ENCODE measurements around the gene PDE4B.

Gene PDE4B

GRCh38 chr1:66227966-66228365 is 435.3 kb downstream of the PDE4B start:
- no peak overlapping the region for H3K27ac ChIP-seq (ENCODE audit: low read length)
- H2AFZ ChIP-seq (ENCODE audit: low read depth, low read length), result no peak overlapping the region
- no peaks in the 10 kb centered on the region for H3K27me3 ChIP-seq (ENCODE audit: low read depth, low read length)
- no peak overlapping the region for H3K9ac ChIP-seq (ENCODE audit: low read length)
- no peaks in the 10 kb centered on the region for H4K20me1 ChIP-seq (ENCODE audit: insufficient read depth, low read length)
- no peak for TF ChIP-seq CTCF (IDR thresholded peaks at IDR 0.05; ENCODE audit: low read depth, low read length)
- no peak for TF ChIP-seq EZH2phosphoT487 (IDR thresholded peaks at IDR 0.05; ENCODE audit: low read depth)
- no peak overlapping the region for H3K4me2 ChIP-seq (ENCODE audit: low read length)
- H3K9me3 ChIP-seq (ENCODE audit: insufficient read depth, low read length), result no peaks in the 10 kb centered on the region
- no peak overlapping the region for H3K4me3 ChIP-seq (ENCODE audit: low read length)
- H3K79me2 ChIP-seq (ENCODE audit: low read length), result no peaks in the 10 kb centered on the region
- H3K4me1 ChIP-seq (ENCODE audit: low read length), result no peaks in the 10 kb centered on the region
- H3K36me3 ChIP-seq (replicated peaks; ENCODE audit: low read depth, low read length), result no peaks in the 10 kb centered on the region

- no peaks in the 10 kb centered on the region for H3K79me2 ChIP-seq (ENCODE audit: low read length)
- H3K4me3 ChIP-seq (ENCODE audit: low read length), result no peak overlapping the region
- no peak overlapping the region for H3K9ac ChIP-seq (ENCODE audit: low read length)
- no peaks in the 10 kb centered on the region for H3K9me3 ChIP-seq (ENCODE audit: insufficient read depth, low read length)
- H4K20me1 ChIP-seq (ENCODE audit: insufficient read depth, low read length), result no peaks in the 10 kb centered on the region
- H2AFZ ChIP-seq (ENCODE audit: low read depth, low read length), result no peak overlapping the region
- TF ChIP-seq EZH2phosphoT487 (IDR thresholded peaks at IDR 0.05; ENCODE audit: low read depth), result no peak
- TF ChIP-seq CTCF (IDR thresholded peaks at IDR 0.05; ENCODE audit: low read depth, low read length), result no peak
- H3K27me3 ChIP-seq (ENCODE audit: low read depth, low read length), result no peaks in the 10 kb centered on the region
- H3K4me2 ChIP-seq (ENCODE audit: low read length), result no peak overlapping the region
- H3K4me1 ChIP-seq (ENCODE audit: low read length), result no peaks in the 10 kb centered on the region
- no peak overlapping the region for H3K27ac ChIP-seq (ENCODE audit: low read length)
- no peaks in the 10 kb centered on the region for H3K36me3 ChIP-seq (replicated peaks; ENCODE audit: low read depth, low read length)
These were observed 438.5 kb downstream of the PDE4B start for GRCh38 chr1:66231217-66231616.

GRCh38 chr1:66231681-66232463 is 439.2 kb downstream of the PDE4B start:
- Histone ChIP-seq H4K20me1 (ENCODE audit: insufficient read depth, low read length) (no peaks in the 10 kb centered on the region), H3K9ac (ENCODE audit: low read length) (no peak overlapping the region), H3K27me3 (ENCODE audit: low read depth, low read length) (no peaks in the 10 kb centered on the region), H3K27ac (ENCODE audit: low read length) (no peak overlapping the region), H3K79me2 (ENCODE audit: low read length) (no peaks in the 10 kb centered on the region), H2AFZ (ENCODE audit: low read depth, low read length) (no peak overlapping the region), H3K4me1 (ENCODE audit: low read length) (peaks cover 2% of the 10 kb centered on the region), H3K4me3 (ENCODE audit: low read length) (no peak overlapping the region), H3K4me2 (ENCODE audit: low read length) (no peak overlapping the region), H3K9me3 (ENCODE audit: insufficient read depth, low read length) (no peaks in the 10 kb centered on the region), H3K36me3 (replicated peaks; ENCODE audit: low read depth, low read length) (no peaks in the 10 kb centered on the region)
- TF ChIP-seq EZH2phosphoT487 (IDR thresholded peaks at IDR 0.05; ENCODE audit: low read depth), result no peak
- no peak for TF ChIP-seq CTCF (IDR thresholded peaks at IDR 0.05; ENCODE audit: low read depth, low read length)

GRCh38 chr1:66237042-66237441 is 444.3 kb downstream of the PDE4B start:
- H3K4me1 ChIP-seq (ENCODE audit: low read length), result peaks cover 12% of the 10 kb centered on the region
- H2AFZ ChIP-seq (ENCODE audit: low read depth, low read length), result no peak overlapping the region
- H3K36me3 ChIP-seq (replicated peaks; ENCODE audit: low read depth, low read length), result no peaks in the 10 kb centered on the region
- H3K4me3 ChIP-seq (ENCODE audit: low read length), result no peak overlapping the region
- H3K9ac ChIP-seq (ENCODE audit: low read length), result no peak overlapping the region
- no peaks in the 10 kb centered on the region for H3K79me2 ChIP-seq (ENCODE audit: low read length)
- no peak overlapping the region for H3K27ac ChIP-seq (ENCODE audit: low read length)
- H3K27me3 ChIP-seq (ENCODE audit: low read depth, low read length), result no peaks in the 10 kb centered on the region
- no peak overlapping the region for H3K4me2 ChIP-seq (ENCODE audit: low read length)
- no peaks in the 10 kb centered on the region for H4K20me1 ChIP-seq (ENCODE audit: insufficient read depth, low read length)
- TF ChIP-seq CTCF (IDR thresholded peaks at IDR 0.05; ENCODE audit: low read depth, low read length), result no peak
- TF ChIP-seq EZH2phosphoT487 (IDR thresholded peaks at IDR 0.05; ENCODE audit: low read depth), result no peak
- no peaks in the 10 kb centered on the region for H3K9me3 ChIP-seq (ENCODE audit: insufficient read depth, low read length)
